ENCODE data around the gene PRCC. TPM values are rescaled to one million over a fixed set of nuclear protein-coding genes. Genes with fewer than 3 reads are reported as not detected.

The PRCC gene
- total and polyA plus RNA-seq, 2 of the 13 experiments (the other 11 are each of a cell fraction or from before 2014, with no cell fraction given), result 24.2 to 40.5 TPM

DNA sequence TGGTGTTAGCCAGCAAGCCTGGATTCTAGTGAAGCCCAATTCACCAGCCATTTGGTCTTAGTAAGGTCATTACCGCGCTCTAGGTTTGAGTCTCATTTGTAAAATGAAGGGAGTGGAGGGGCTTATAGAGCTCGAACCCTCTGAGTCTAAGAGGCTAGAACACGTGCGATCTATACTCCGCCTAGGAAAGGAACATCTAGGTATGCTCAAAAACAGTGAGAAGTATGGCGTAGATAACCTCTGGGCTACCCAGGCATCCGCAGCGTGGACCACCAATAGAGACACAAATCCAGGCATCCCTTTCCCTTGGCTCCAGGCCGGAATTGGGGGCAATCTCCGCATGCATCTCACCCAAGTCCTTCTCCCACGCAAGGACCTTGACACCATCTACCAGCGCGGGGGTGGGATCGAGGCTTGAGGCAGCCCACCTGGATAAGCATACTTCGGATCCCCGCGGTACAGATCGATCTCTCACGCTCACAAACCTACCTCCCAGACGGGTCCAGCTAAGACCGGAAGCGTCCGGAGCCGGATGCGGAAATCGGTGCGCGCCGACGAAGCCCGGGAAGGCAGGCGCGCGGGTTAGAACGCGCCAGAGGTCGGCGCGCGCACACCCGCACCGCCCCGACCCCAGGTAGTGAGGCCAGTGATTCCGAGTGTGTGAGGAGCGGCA lies 39.3 kb upstream of the PRCC start, which contains the start of gene METTL25B (continued):
- TF ChIP-seq, protein P1, sequence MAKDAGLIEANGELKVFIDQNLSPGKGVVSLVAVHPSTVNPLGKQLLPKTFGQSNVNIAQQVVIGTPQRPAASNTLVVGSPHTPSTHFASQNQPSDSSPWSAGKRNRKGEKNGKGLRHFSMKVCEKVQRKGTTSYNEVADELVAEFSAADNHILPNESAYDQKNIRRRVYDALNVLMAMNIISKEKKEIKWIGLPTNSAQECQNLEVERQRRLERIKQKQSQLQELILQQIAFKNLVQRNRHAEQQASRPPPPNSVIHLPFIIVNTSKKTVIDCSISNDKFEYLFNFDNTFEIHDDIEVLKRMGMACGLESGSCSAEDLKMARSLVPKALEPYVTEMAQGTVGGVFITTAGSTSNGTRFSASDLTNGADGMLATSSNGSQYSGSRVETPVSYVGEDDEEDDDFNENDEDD (CRISPR knock-in tag; IDR thresholded peaks at IDR 0.05; ENCODE audit: borderline replicate concordance), result peak; percentile 73; the same call in 1 of the 2 replicates
- TF ChIP-seq ASH2L (IDR thresholded peaks at IDR 0.05; ENCODE audit: insufficient read length, low read depth, low read length) (peak; percentile 58), KMT2B (CRISPR knock-in tag; IDR thresholded peaks at IDR 0.05) (0 out of 2 replicates have a peak, but pooled peaks have one; percentile 46), MYC (CRISPR knock-in tag; IDR thresholded peaks at IDR 0.05; ENCODE audit: borderline replicate concordance) (peak; percentile 71; the same call in 1 of the 2 replicates), AHR (CRISPR knock-in tag; IDR thresholded peaks at IDR 0.05) (0 out of 2 replicates have a peak, but pooled peaks have one; percentile 68), ZNF343 (CRISPR knock-in tag; IDR thresholded peaks at IDR 0.05) (0 out of 2 replicates have a peak, but pooled peaks have one; percentile 25), MLLT10 (CRISPR knock-in tag; IDR thresholded peaks at IDR 0.05) (no peak), ELF3 (CRISPR knock-in tag; IDR thresholded peaks at IDR 0.05) (peak; percentile 20; the same call in 1 of the 2 replicates), ZNF274 (CRISPR knock-in tag; IDR thresholded peaks at IDR 0.05) (peak; percentile 19; the same call in 1 of the 2 replicates), SIN3A (IDR thresholded peaks at IDR 0.05; ENCODE audit: borderline replicate concordance, low read depth, low read length) (peak; percentile 72; the same call in 1 of the 2 replicates)
- TF ChIP-seq, protein P2, sequence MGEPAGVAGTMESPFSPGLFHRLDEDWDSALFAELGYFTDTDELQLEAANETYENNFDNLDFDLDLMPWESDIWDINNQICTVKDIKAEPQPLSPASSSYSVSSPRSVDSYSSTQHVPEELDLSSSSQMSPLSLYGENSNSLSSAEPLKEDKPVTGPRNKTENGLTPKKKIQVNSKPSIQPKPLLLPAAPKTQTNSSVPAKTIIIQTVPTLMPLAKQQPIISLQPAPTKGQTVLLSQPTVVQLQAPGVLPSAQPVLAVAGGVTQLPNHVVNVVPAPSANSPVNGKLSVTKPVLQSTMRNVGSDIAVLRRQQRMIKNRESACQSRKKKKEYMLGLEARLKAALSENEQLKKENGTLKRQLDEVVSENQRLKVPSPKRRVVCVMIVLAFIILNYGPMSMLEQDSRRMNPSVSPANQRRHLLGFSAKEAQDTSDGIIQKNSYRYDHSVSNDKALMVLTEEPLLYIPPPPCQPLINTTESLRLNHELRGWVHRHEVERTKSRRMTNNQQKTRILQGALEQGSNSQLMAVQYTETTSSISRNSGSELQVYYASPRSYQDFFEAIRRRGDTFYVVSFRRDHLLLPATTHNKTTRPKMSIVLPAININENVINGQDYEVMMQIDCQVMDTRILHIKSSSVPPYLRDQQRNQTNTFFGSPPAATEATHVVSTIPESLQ (CRISPR knock-in tag; conservative IDR thresholded peaks at IDR 0.05), result 0 out of 2 replicates have a peak, but pooled peaks have one; percentile 35
- TF ChIP-seq, protein P3, sequence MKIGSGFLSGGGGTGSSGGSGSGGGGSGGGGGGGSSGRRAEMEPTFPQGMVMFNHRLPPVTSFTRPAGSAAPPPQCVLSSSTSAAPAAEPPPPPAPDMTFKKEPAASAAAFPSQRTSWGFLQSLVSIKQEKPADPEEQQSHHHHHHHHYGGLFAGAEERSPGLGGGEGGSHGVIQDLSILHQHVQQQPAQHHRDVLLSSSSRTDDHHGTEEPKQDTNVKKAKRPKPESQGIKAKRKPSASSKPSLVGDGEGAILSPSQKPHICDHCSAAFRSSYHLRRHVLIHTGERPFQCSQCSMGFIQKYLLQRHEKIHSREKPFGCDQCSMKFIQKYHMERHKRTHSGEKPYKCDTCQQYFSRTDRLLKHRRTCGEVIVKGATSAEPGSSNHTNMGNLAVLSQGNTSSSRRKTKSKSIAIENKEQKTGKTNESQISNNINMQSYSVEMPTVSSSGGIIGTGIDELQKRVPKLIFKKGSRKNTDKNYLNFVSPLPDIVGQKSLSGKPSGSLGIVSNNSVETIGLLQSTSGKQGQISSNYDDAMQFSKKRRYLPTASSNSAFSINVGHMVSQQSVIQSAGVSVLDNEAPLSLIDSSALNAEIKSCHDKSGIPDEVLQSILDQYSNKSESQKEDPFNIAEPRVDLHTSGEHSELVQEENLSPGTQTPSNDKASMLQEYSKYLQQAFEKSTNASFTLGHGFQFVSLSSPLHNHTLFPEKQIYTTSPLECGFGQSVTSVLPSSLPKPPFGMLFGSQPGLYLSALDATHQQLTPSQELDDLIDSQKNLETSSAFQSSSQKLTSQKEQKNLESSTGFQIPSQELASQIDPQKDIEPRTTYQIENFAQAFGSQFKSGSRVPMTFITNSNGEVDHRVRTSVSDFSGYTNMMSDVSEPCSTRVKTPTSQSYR (CRISPR knock-in tag; IDR thresholded peaks at IDR 0.05; ENCODE audit: borderline replicate concordance), result 0 out of 2 replicates have a peak, but pooled peaks have one; percentile 4
- TF ChIP-seq, protein P4, sequence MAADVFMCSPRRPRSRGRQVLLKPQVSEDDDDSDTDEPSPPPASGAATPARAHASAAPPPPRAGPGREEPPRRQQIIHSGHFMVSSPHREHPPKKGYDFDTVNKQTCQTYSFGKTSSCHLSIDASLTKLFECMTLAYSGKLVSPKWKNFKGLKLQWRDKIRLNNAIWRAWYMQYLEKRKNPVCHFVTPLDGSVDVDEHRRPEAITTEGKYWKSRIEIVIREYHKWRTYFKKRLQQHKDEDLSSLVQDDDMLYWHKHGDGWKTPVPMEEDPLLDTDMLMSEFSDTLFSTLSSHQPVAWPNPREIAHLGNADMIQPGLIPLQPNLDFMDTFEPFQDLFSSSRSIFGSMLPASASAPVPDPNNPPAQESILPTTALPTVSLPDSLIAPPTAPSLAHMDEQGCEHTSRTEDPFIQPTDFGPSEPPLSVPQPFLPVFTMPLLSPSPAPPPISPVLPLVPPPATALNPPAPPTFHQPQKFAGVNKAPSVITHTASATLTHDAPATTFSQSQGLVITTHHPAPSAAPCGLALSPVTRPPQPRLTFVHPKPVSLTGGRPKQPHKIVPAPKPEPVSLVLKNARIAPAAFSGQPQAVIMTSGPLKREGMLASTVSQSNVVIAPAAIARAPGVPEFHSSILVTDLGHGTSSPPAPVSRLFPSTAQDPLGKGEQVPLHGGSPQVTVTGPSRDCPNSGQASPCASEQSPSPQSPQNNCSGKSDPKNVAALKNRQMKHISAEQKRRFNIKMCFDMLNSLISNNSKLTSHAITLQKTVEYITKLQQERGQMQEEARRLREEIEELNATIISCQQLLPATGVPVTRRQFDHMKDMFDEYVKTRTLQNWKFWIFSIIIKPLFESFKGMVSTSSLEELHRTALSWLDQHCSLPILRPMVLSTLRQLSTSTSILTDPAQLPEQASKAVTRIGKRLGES (CRISPR knock-in tag; IDR thresholded peaks at IDR 0.05; ENCODE audit: borderline replicate concordance), result no peak
- TF ChIP-seq, protein P5, sequence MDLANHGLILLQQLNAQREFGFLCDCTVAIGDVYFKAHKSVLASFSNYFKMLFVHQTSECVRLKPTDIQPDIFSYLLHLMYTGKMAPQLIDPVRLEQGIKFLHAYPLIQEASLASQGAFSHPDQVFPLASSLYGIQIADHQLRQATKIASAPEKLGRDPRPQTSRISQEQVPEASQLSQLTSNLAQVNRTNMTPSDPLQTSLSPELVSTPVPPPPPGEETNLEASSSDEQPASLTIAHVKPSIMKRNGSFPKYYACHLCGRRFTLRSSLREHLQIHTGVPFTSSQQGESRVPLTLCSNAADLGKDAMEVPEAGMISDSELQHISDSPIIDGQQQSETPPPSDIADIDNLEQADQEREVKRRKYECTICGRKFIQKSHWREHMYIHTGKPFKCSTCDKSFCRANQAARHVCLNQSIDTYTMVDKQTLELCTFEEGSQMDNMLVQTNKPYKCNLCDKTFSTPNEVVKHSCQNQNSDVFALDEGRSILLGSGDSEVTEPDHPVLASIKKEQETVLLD (CRISPR knock-in tag; IDR thresholded peaks at IDR 0.05; ENCODE audit: low read depth), result 0 out of 2 replicates have a peak, but pooled peaks have one; percentile 18
- TF ChIP-seq, protein P6, sequence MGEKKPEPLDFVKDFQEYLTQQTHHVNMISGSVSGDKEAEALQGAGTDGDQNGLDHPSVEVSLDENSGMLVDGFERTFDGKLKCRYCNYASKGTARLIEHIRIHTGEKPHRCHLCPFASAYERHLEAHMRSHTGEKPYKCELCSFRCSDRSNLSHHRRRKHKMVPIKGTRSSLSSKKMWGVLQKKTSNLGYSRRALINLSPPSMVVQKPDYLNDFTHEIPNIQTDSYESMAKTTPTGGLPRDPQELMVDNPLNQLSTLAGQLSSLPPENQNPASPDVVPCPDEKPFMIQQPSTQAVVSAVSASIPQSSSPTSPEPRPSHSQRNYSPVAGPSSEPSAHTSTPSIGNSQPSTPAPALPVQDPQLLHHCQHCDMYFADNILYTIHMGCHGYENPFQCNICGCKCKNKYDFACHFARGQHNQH (CRISPR knock-in tag; IDR thresholded peaks at IDR 0.05), result peak; percentile 13; the same call in 1 of the 2 replicates
